Fibroblast of lung (primary cell): ENCODE data around the gene RIIAD1. TPM values are rescaled to one million over a fixed set of nuclear protein-coding genes. Genes with fewer than 3 reads are reported as not detected.

ENCODE experiments used
- DNase-seq, 2 donors: peaks; one replicate each; pipeline versions ENCODE4 v3.0.0 to v3.0.0-alpha.2; 2010; ENCODE audit warnings: low read depth in 2 of 2
- H2AFZ ChIP-seq: 2 replicates; pipeline ENCODE4 v1.5.1; 2012; ENCODE audit warnings: low read length, control low read depth, inconsistent platforms
- H3K27ac ChIP-seq: 2 replicates; pipeline ENCODE4 v1.5.1; 2011; ENCODE audit warnings: low read length, control low read depth; ENCODE audit not compliant: insufficient read depth
- H3K27me3 ChIP-seq: 2 replicates; pipeline ENCODE4 v1.5.1; 2011; ENCODE audit warnings: mild to moderate bottlenecking, low read length; ENCODE audit not compliant: control insufficient read depth, insufficient read depth
- H3K36me3 ChIP-seq: 2 replicates; pipeline ENCODE4 v1.5.1; 2011; ENCODE audit warnings: low read length; ENCODE audit not compliant: control insufficient read depth, insufficient read depth
- H3K4me1 ChIP-seq: 2 replicates; pipeline ENCODE4 v1.5.1; 2011; ENCODE audit warnings: low read length; ENCODE audit not compliant: control insufficient read depth, insufficient read depth; ENCODE audit errors: extremely low read depth
- H3K4me2 ChIP-seq: 2 replicates; pipeline ENCODE4 v1.5.1; 2011; ENCODE audit warnings: low read length, control low read depth; ENCODE audit not compliant: insufficient read depth; ENCODE audit errors: extremely low read depth
- H3K4me3 ChIP-seq, 4 experiments: fragments of 200-600 bp in 1 of 4; sonication (generic) in 1 of 4; replicated peaks in 1 of 4; 2 replicates each; pipeline ENCODE4 v1.5.1; 2011 to 2016; ENCODE audit warnings: low read length in 4 of 4, low read depth in 3 of 4, mild to moderate bottlenecking in 3 of 4, control low read depth in 2 of 4, inconsistent platforms in 1 of 4, mixed read lengths in 1 of 4; ENCODE audit not compliant: insufficient read depth in 1 of 4; ENCODE audit errors: control extremely low read depth in 1 of 4
- H3K79me2 ChIP-seq: 2 replicates; pipeline ENCODE4 v1.5.1; 2012; ENCODE audit warnings: mild to moderate bottlenecking, low read length, inconsistent platforms; ENCODE audit not compliant: control insufficient read depth, insufficient read depth
- H3K9ac ChIP-seq: 2 replicates; pipeline ENCODE4 v1.5.1; 2011; ENCODE audit warnings: mild to moderate bottlenecking, low read length, control low read depth; ENCODE audit not compliant: insufficient read depth
- H3K9me3 ChIP-seq: 2 replicates; pipeline ENCODE4 v1.5.1; 2012; ENCODE audit warnings: low read depth, low read length; ENCODE audit not compliant: control insufficient read depth, insufficient read depth
- H4K20me1 ChIP-seq: 2 replicates; pipeline ENCODE4 v1.5.1; 2011; ENCODE audit warnings: low read length; ENCODE audit not compliant: control insufficient read depth, insufficient read depth; ENCODE audit errors: extremely low read depth
- EZH2 ChIP-seq: IDR thresholded peaks from 2 replicates; pipeline ENCODE4 v1.5.1; 2012; ENCODE audit warnings: low read length, control low read depth, mild to moderate bottlenecking; ENCODE audit errors: missing control alignments
- polyA plus RNA-seq, 2 donors: library from polyadenylated mRNA; depleted of rRNA in 1 of 2; stranded (reverse) in 1 of 2; unstranded in 1 of 2; fragments of >200 nt; gene quantifications; 2 replicates each; pipeline ENCODE4 v1.2.1, GENCODE V29; 2011 to 2012; ENCODE audit warnings: missing spikeins in 1 of 2
- total RNA-seq: library from RNA; depleted of rRNA; stranded (reverse); fragments of >200 nt; gene quantifications from 2 replicates; pipeline ENCODE4 v1.2.1, GENCODE V29; 2014
- TF ChIP-seq, protein P1 (sequence below), 2 donors: IDR thresholded peaks in 1 of 2; conservative IDR thresholded peaks in 1 of 2; 1 replicate in 1 of 2; 2 replicates in 1 of 2; pipeline ENCODE4 v1.5.1; 2011 to 2012; ENCODE audit warnings: low read length in 2 of 2, control low read depth in 1 of 2, inconsistent platforms in 1 of 2, low read depth in 1 of 2, mild to moderate bottlenecking in 1 of 2

The RIIAD1 gene
- total and polyA plus RNA-seq, 2 donors (not counting 1 experiment from before 2014, with no cell fraction given), result not detected

GRCh38 chr1:151711044-151711800 lies 10.1 kb upstream of the RIIAD1 start:
- Histone ChIP-seq H3K4me2 (no peak overlapping the region), H3K4me1 (no peaks in the 10 kb centered on the region), H3K36me3 (no peaks in the 10 kb centered on the region), H3K27ac (no peak overlapping the region), H4K20me1 (no peaks in the 10 kb centered on the region), H3K4me3 (no peak overlapping the region), H3K9me3 (no peaks in the 10 kb centered on the region), H3K9ac (no peak overlapping the region), H2AFZ (no peak overlapping the region), H3K79me2 (no peaks in the 10 kb centered on the region), H3K27me3 (peaks cover 22% of the 10 kb centered on the region)
- TF ChIP-seq, protein P1, sequence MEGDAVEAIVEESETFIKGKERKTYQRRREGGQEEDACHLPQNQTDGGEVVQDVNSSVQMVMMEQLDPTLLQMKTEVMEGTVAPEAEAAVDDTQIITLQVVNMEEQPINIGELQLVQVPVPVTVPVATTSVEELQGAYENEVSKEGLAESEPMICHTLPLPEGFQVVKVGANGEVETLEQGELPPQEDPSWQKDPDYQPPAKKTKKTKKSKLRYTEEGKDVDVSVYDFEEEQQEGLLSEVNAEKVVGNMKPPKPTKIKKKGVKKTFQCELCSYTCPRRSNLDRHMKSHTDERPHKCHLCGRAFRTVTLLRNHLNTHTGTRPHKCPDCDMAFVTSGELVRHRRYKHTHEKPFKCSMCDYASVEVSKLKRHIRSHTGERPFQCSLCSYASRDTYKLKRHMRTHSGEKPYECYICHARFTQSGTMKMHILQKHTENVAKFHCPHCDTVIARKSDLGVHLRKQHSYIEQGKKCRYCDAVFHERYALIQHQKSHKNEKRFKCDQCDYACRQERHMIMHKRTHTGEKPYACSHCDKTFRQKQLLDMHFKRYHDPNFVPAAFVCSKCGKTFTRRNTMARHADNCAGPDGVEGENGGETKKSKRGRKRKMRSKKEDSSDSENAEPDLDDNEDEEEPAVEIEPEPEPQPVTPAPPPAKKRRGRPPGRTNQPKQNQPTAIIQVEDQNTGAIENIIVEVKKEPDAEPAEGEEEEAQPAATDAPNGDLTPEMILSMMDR (conservative IDR thresholded peaks at IDR 0.05 in 1 of 2, IDR thresholded peaks at IDR 0.05 in 1 of 2; ENCODE audit: low read depth in 1 of 2, low read length in 2 of 2), result no peak
- no peak for TF ChIP-seq EZH2
- DNase-seq, result no peak

GRCh38 chr1:151711951-151712350 lies 9.4 kb upstream of the RIIAD1 start:
- Histone ChIP-seq H3K36me3 (no peaks in the 10 kb centered on the region), H3K27ac (no peak overlapping the region), H2AFZ (no peak overlapping the region), H3K79me2 (no peaks in the 10 kb centered on the region), H3K4me2 (no peak overlapping the region), H3K4me3 (no peak overlapping the region), H3K27me3 (peaks cover 24% of the 10 kb centered on the region), H3K9me3 (no peaks in the 10 kb centered on the region), H3K4me1 (no peaks in the 10 kb centered on the region), H3K9ac (no peak overlapping the region), H4K20me1 (no peaks in the 10 kb centered on the region)
- TF ChIP-seq EZH2, result no peak
- TF ChIP-seq, protein P1 (conservative IDR thresholded peaks at IDR 0.05 in 1 of 2, IDR thresholded peaks at IDR 0.05 in 1 of 2; ENCODE audit: low read depth in 1 of 2, low read length in 2 of 2), result no peak
- no peak for DNase-seq

- no peaks in the 10 kb centered on the region for H3K36me3 ChIP-seq
- H3K79me2 ChIP-seq, result no peaks in the 10 kb centered on the region
- H3K27me3 ChIP-seq, result peaks cover 33% of the 10 kb centered on the region
- no peaks in the 10 kb centered on the region for H3K9me3 ChIP-seq
- H3K9ac ChIP-seq, result no peak overlapping the region
- H3K4me3 ChIP-seq, result no peak overlapping the region
- TF ChIP-seq EZH2, result no peak
- TF ChIP-seq, protein P1 (conservative IDR thresholded peaks at IDR 0.05 in 1 of 2, IDR thresholded peaks at IDR 0.05 in 1 of 2; ENCODE audit: low read depth in 1 of 2, low read length in 2 of 2), result no peak
- no peak overlapping the region for H3K27ac ChIP-seq
- H3K4me2 ChIP-seq, result no peak overlapping the region
- no peak for DNase-seq
- H2AFZ ChIP-seq, result no peak overlapping the region
- H4K20me1 ChIP-seq, result no peaks in the 10 kb centered on the region
- no peaks in the 10 kb centered on the region for H3K4me1 ChIP-seq
Measured at GRCh38 chr1:151713044-151713443, 8.3 kb upstream of the RIIAD1 start.
